OCI-LY1 (cell line): ENCODE data around the gene ERV3-1.
"Not testable (repeated sequence)": the region's sequence is repeated elsewhere in the genome, so short reads cannot be mapped to it uniquely, and the experiment has no call there.

Source experiments
- H2AFZ ChIP-seq: fragments of 200-600 bp; sonication (generic), shearing (Covaris generic); 2 replicates; pipeline ENCODE4 v1.6.0; 2014; ENCODE audit warnings: antibody characterized with exemption, mild to moderate bottlenecking, low read length
- H3F3A ChIP-seq: fragments of 200-600 bp; sonication (generic), shearing (Covaris generic); 2 replicates; pipeline ENCODE4 v1.6.0; 2014; ENCODE audit warnings: mild to moderate bottlenecking, antibody characterized with exemption, low read length, moderate library complexity; ENCODE audit not compliant: insufficient read depth
- H3K27ac ChIP-seq: fragments of 200-600 bp; sonication (generic); 2 replicates; pipeline ENCODE4 v1.5.1; 2014; ENCODE audit warnings: low read length, mixed run types, mild to moderate bottlenecking, low read depth; ENCODE audit not compliant: poor library complexity, severe bottlenecking
- H3K27me3 ChIP-seq: fragments of 200-600 bp; sonication (generic); 2 replicates; pipeline ENCODE4 v1.6.0; 2014; ENCODE audit warnings: antibody characterized with exemption, mild to moderate bottlenecking, low read length, moderate library complexity; ENCODE audit not compliant: insufficient read depth
- H3K36me3 ChIP-seq: fragments of 200-600 bp; sonication (generic); 2 replicates; pipeline ENCODE4 v1.6.1; 2014; ENCODE audit warnings: mild to moderate bottlenecking, antibody characterized with exemption, low read length, moderate library complexity, mixed read lengths; ENCODE audit not compliant: insufficient read depth
- H3K4me1 ChIP-seq: fragments of 200-600 bp; sonication (generic); 2 replicates; pipeline ENCODE4 v1.5.1; 2014; ENCODE audit warnings: mild to moderate bottlenecking, low read length, moderate library complexity; ENCODE audit not compliant: insufficient read depth, severe bottlenecking
- H3K4me2 ChIP-seq: fragments of 200-600 bp; sonication (generic), shearing (Covaris generic); 2 replicates; pipeline ENCODE4 v1.6.1; 2014; ENCODE audit warnings: low read length
- H3K4me3 ChIP-seq: fragments of 200-600 bp; sonication (generic); 2 replicates; pipeline ENCODE4 v1.5.1; 2014; ENCODE audit warnings: low read length, low read depth, mild to moderate bottlenecking, mixed read lengths; ENCODE audit not compliant: poor library complexity, severe bottlenecking
- H3K79me2 ChIP-seq: fragments of 200-600 bp; shearing (Covaris generic); 2 replicates; pipeline ENCODE4 v1.6.1; 2016; ENCODE audit warnings: mixed run types, low read length, mixed read lengths; ENCODE audit not compliant: insufficient read depth
- H3K9ac ChIP-seq: fragments of 200-600 bp; sonication (generic), shearing (Covaris generic); 2 replicates; pipeline ENCODE4 v1.6.1; 2014; ENCODE audit warnings: mild to moderate bottlenecking, low read length, mixed read lengths
- H3K9me2 ChIP-seq: fragments of 200-600 bp; sonication (generic), shearing (Covaris generic); 2 replicates; pipeline ENCODE4 v1.6.1; 2014; ENCODE audit warnings: low read depth, mild to moderate bottlenecking, low read length, mixed read lengths
- H3K9me3 ChIP-seq: fragments of 200-600 bp; shearing (Covaris generic); 2 replicates; pipeline ENCODE4 v1.6.1; 2014; ENCODE audit warnings: low read length, mixed read lengths
- H4K20me1 ChIP-seq: fragments of 200-600 bp; sonication (generic), shearing (Covaris generic); 2 replicates; pipeline ENCODE4 v1.6.0; 2016; ENCODE audit warnings: mild to moderate bottlenecking, low read length; ENCODE audit not compliant: insufficient read depth
- CTCF ChIP-seq: fragments of 200-600 bp; sonication (generic), shearing (Covaris generic); IDR thresholded peaks from 2 replicates; pipeline ENCODE4 v1.5.1; 2017; ENCODE audit warnings: mild to moderate bottlenecking, antibody characterized with exemption, low read length, moderate library complexity, mixed read lengths
- EZH2 ChIP-seq: fragments of 200-600 bp; sonication (generic), shearing (Covaris generic); IDR thresholded peaks from 2 replicates; pipeline ENCODE4 v1.8.0; 2017; ENCODE audit warnings: borderline replicate concordance, mixed run types, mild to moderate bottlenecking, antibody characterized with exemption, low read length, moderate library complexity, mixed read lengths

ERV3-1 gene

GRCh38 chr7:64951250-64951848 lies 55.1 kb downstream of the ERV3-1 start:
- Histone ChIP-seq H3K9me3 (no peaks in the 10 kb centered on the region), H3K27ac (no peak overlapping the region), H3K9me2 (no peaks in the 10 kb centered on the region), H3F3A (no peaks in the 10 kb centered on the region; the same call in 1 of the 2 replicates), H3K79me2 (no peaks in the 10 kb centered on the region), H3K4me3 (no peak overlapping the region), H4K20me1 (no peaks in the 10 kb centered on the region), H3K4me1 (no peaks in the 10 kb centered on the region), H3K27me3 (no peaks in the 10 kb centered on the region), H3K4me2 (no peak overlapping the region), H3K36me3 (no peaks in the 10 kb centered on the region), H2AFZ (no peak overlapping the region), H3K9ac (no peak overlapping the region)
- peak; percentile 93 for TF ChIP-seq CTCF
- no peak for TF ChIP-seq EZH2

- H3K9me2 ChIP-seq, H3K27ac ChIP-seq, H4K20me1 ChIP-seq, H3K4me2 ChIP-seq, H3K36me3 ChIP-seq, H3K79me2 ChIP-seq, H2AFZ ChIP-seq, H3K9ac ChIP-seq, H3F3A ChIP-seq, H3K4me1 ChIP-seq, H3K27me3 ChIP-seq, H3K4me3 ChIP-seq, H3K9me3 ChIP-seq: not testable (repeated sequence)
Observed at GRCh38 chr7:64950673-64951072, 55.8 kb downstream of the ERV3-1 start.

- not testable (repeated sequence) for H3K27me3 ChIP-seq, H3K4me2 ChIP-seq, H3K36me3 ChIP-seq, H4K20me1 ChIP-seq, H3K9me2 ChIP-seq, H3K9ac ChIP-seq, H3K27ac ChIP-seq, H3K9me3 ChIP-seq, H2AFZ ChIP-seq, H3K79me2 ChIP-seq, H3K4me1 ChIP-seq, H3F3A ChIP-seq, H3K4me3 ChIP-seq
Observed at GRCh38 chr7:64948774-64949173, 57.7 kb downstream of the ERV3-1 start.

GRCh38 chr7:64947252-64948000 lies 59.1 kb downstream of the ERV3-1 start:
- Histone ChIP-seq H3K36me3 (no peaks in the 10 kb centered on the region), H3K79me2 (no peaks in the 10 kb centered on the region), H4K20me1 (no peaks in the 10 kb centered on the region), H3K9me2 (no peaks in the 10 kb centered on the region), H3K27ac (no peak overlapping the region), H3K9me3 (no peaks in the 10 kb centered on the region), H3K4me3 (no peak overlapping the region), H3F3A (no peaks in the 10 kb centered on the region), H2AFZ (no peak overlapping the region), H3K4me2 (no peak overlapping the region), H3K4me1 (no peaks in the 10 kb centered on the region), H3K27me3 (no peaks in the 10 kb centered on the region), H3K9ac (no peak overlapping the region)
- no peak for TF ChIP-seq CTCF
- TF ChIP-seq EZH2: no peak
